Naive thymus-derived CD8-positive, alpha-beta T cell (primary cell): ENCODE results near the gene RYK. TPM values are rescaled to one million over a fixed set of nuclear protein-coding genes. Genes with fewer than 3 reads are reported as not detected.
A peak's percentile ranks its signal among the peaks of the same experiment; 100 is the strongest.

Source experiments
- ATAC-seq, 2 donors: fragments of 150-1000 bp; cut with Tn5 transposase in 1 of 2; sonication (Bioruptor Pico), chemical (Tn5 transposase) in 1 of 2; 1 replicate in 1 of 2; 2 replicates in 1 of 2; pipeline ENCODE4 v1.10.0; 2021; ENCODE audit warnings: mild to moderate bottlenecking in 2 of 2, moderate library complexity in 2 of 2
- POLR2A ChIA-PET: fragments of 350-600 bp; sonication (Branson Sonifier 250); formaldehyde crosslinking; loops from one replicate; lab custom pipeline; 2021; ENCODE audit warnings: antibody characterized with exemption; lab: Charles Lee
- DNase-seq, 10 donors: peaks; one replicate each; pipeline versions ENCODE4 v3.0.0 to v3.0.0-alpha.2; 2020 to 2022
- H3K27ac Mint-ChIP-seq, 10 donors: one replicate each; pipeline ENCODE4 v1.8.0; 2020 to 2022; ENCODE audit warnings: mild to moderate bottlenecking in 10 of 10, mixed read lengths in 10 of 10, moderate library complexity in 4 of 10, inconsistent platforms in 1 of 10
- H3K27me3 Mint-ChIP-seq, 5 donors: one replicate each; pipeline ENCODE4 v1.8.0; 2021 to 2022; ENCODE audit warnings: mixed read lengths in 5 of 5
- H3K36me3 Mint-ChIP-seq, 3 donors: one replicate each; pipeline ENCODE4 v1.8.0; 2020 to 2022; ENCODE audit warnings: mixed read lengths in 3 of 3, mild to moderate bottlenecking in 2 of 3, inconsistent platforms in 1 of 3
- H3K4me1 Mint-ChIP-seq, 4 donors: one replicate each; pipeline ENCODE4 v1.8.0; 2021 to 2022; ENCODE audit warnings: mixed read lengths in 4 of 4
- H3K4me3 Mint-ChIP-seq, 10 donors: one replicate each; pipeline ENCODE4 v1.8.0; 2020 to 2022; ENCODE audit warnings: mild to moderate bottlenecking in 10 of 10, mixed read lengths in 10 of 10, moderate library complexity in 6 of 10, inconsistent platforms in 1 of 10
- H3K9me3 Mint-ChIP-seq, 9 donors: one replicate each; pipeline ENCODE4 v1.8.0; 2020 to 2022; ENCODE audit warnings: mixed read lengths in 9 of 9, mild to moderate bottlenecking in 3 of 9, inconsistent platforms in 1 of 9, moderate library complexity in 1 of 9
- polyA plus RNA-seq, 3 donors: library from polyadenylated mRNA; unstranded; fragments of 300-500 nt; fragmentation: Illumina TruSeq; gene quantifications; one replicate each; pipeline ENCODE4 v1.2.3, GENCODE V29; 2021
- total RNA-seq, 8 experiments: library from RNA in 2 of 8; stranded (reverse) in 2 of 8; gene quantifications; one replicate each; pipeline ENCODE4 v1.2.3 and lab custom pipeline; 2021 to 2026

The RYK gene
- total and polyA plus RNA-seq, 5 experiments from 2014 or later, result 6.3 to 59.2 (median 15.6) TPM

- no peak for DNase-seq
Observed at GRCh38 chr3:134251731-134252391, 1.2 kb upstream of the RYK start.

GRCh38 chr3:134249935-134250716 lies 533 bp downstream of the RYK start:
- Mint-ChIP-seq H3K27me3 (no peaks in the 10 kb centered on the region), H3K4me3 (peak overlapping the region; percentile 87 to 96 (median 92)), H3K36me3 (peaks cover 3 to 7% (median 3%) of the 10 kb centered on the region in 3 donors), H3K9me3 (peaks cover 0 to 7% (median 0%) of the 10 kb centered on the region in 9 donors), H3K4me1 (peaks cover 29 to 67% (median 58%) of the 10 kb centered on the region in 4 donors), H3K27ac (peak overlapping the region; percentile 72 to 96 (median 94))
- peak; percentile 14 to 74 (median 45) for DNase-seq
- POLR2A ChIA-PET, result interaction anchor here (0.8 to 2.9 kb wide), 6 partner anchors 10 to 236 kb away, joined by 3 to 15 read pairs (median 4); partner anchors contain the start of genes ANAPC13 and CEP63
- peak; percentile 65 to 74 for ATAC-seq

More at GRCh38 chr3:134251731-134252391, 1.2 kb upstream of the RYK start:
- Mint-ChIP-seq H3K27me3 (peaks cover 0 to 2% (median 0%) of the 10 kb centered on the region in 5 donors), H3K4me3 (peak overlapping the region; percentile 51 to 96 (median 78)), H3K4me1 (peaks cover 23 to 50% (median 46%) of the 10 kb centered on the region in 4 donors), H3K27ac (peak overlapping the region; percentile 20 to 93 (median 74)), H3K9me3 (peaks cover 0 to 3% (median 0%) of the 10 kb centered on the region in 9 donors), H3K36me3 (peaks cover 0 to 3% (median 3%) of the 10 kb centered on the region in 3 donors)
- no peak for ATAC-seq
- POLR2A ChIA-PET, result no interaction called here

- ATAC-seq (peak; percentile 4 to 13), DNase-seq (peak in 1 of 10 donors; percentile 36)
- H3K27ac Mint-ChIP-seq, result peak overlapping the region; percentile 72 to 96 (median 94)
- H3K4me3 Mint-ChIP-seq, result peak overlapping the region; percentile 87 to 96 (median 92)
- POLR2A ChIA-PET, result interaction anchor here (1.1 to 2.9 kb wide), 4 partner anchors 9 to 237 kb away, joined by 3 to 15 read pairs (median 4); partner anchors contain the start of genes ANAPC13 and CEP63
- H3K27me3 Mint-ChIP-seq, result no peaks in the 10 kb centered on the region
- H3K9me3 Mint-ChIP-seq, result peaks cover 0 to 7% (median 0%) of the 10 kb centered on the region in 9 donors
- peaks cover 33 to 75% (median 64%) of the 10 kb centered on the region in 4 donors for H3K4me1 Mint-ChIP-seq
- H3K36me3 Mint-ChIP-seq, result peaks cover 3 to 7% (median 7%) of the 10 kb centered on the region in 3 donors
Observed at GRCh38 chr3:134249296-134249841, 1.3 kb downstream of the RYK start.

GRCh38 chr3:134244921-134245320 lies 5.7 kb downstream of the RYK start:
- peaks cover 39 to 90% (median 83%) of the 10 kb centered on the region in 4 donors for H3K4me1 Mint-ChIP-seq
- peaks cover 0 to 7% (median 0%) of the 10 kb centered on the region in 9 donors for H3K9me3 Mint-ChIP-seq
- H3K27me3 Mint-ChIP-seq, result no peaks in the 10 kb centered on the region
- DNase-seq (no peak), ATAC-seq (no peak)
- peak overlapping the region in 4 of 10 donors; percentile 2 to 34 (median 8) for H3K4me3 Mint-ChIP-seq
- POLR2A ChIA-PET, result interaction anchor here (1.0 kb wide), 1 partner anchor 19 kb away, joined by 3 read pairs; no protein-coding TSS in a partner anchor
- H3K36me3 Mint-ChIP-seq, result peaks cover 5 to 14% (median 7%) of the 10 kb centered on the region in 3 donors
- peak overlapping the region in 2 of 10 donors; percentile 11 to 24 for H3K27ac Mint-ChIP-seq

GRCh38 chr3:134242649-134243617 lies 7.7 kb downstream of the RYK start:
- Mint-ChIP-seq H3K4me3 (peak overlapping the region in 7 of 10 donors; percentile 11 to 25 (median 14)), H3K9me3 (peaks cover 0 to 7% (median 0%) of the 10 kb centered on the region in 9 donors), H3K27ac (peak overlapping the region in 4 of 10 donors; percentile 8 to 30 (median 18)), H3K36me3 (peaks cover 5 to 14% (median 7%) of the 10 kb centered on the region in 3 donors), H3K4me1 (peaks cover 41 to 89% (median 82%) of the 10 kb centered on the region in 4 donors), H3K27me3 (no peaks in the 10 kb centered on the region)
- DNase-seq (no peak), ATAC-seq (no peak)
- POLR2A ChIA-PET, result interaction anchor here (0.9 kb wide), 1 partner anchor 13 kb away, joined by 3 read pairs; no protein-coding TSS in a partner anchor

- peaks cover 0 to 7% (median 2%) of the 10 kb centered on the region in 3 donors for H3K36me3 Mint-ChIP-seq
- no peak for DNase-seq
- ATAC-seq, result no peak
- H3K4me1 Mint-ChIP-seq, result peaks cover 49 to 92% (median 82%) of the 10 kb centered on the region in 4 donors
- H3K4me3 Mint-ChIP-seq, result peak overlapping the region in 4 of 10 donors; percentile 2 to 47 (median 12)
- H3K9me3 Mint-ChIP-seq, result no peaks in the 10 kb centered on the region
- H3K27ac Mint-ChIP-seq, result peak overlapping the region in 4 of 10 donors; percentile 7 to 67 (median 23)
- no peaks in the 10 kb centered on the region for H3K27me3 Mint-ChIP-seq
- POLR2A ChIA-PET, result interaction anchor here (1.5 kb wide), 1 partner anchor 11 kb away, joined by 4 read pairs; no protein-coding TSS in a partner anchor
Observed at GRCh38 chr3:134239538-134239937, 11.1 kb downstream of the RYK start.

- H3K36me3 Mint-ChIP-seq, result peaks cover 0 to 4% (median 4%) of the 10 kb centered on the region in 3 donors
- POLR2A ChIA-PET, result interaction anchor here (0.9 to 1.5 kb wide), 2 partner anchors 12 to 13 kb away, joined by 3 to 4 read pairs; partner anchors contain the start of gene RYK
- no peaks in the 10 kb centered on the region for H3K9me3 Mint-ChIP-seq
- peaks cover 44 to 86% (median 73%) of the 10 kb centered on the region in 4 donors for H3K4me1 Mint-ChIP-seq
- ATAC-seq, result no peak
- no peaks in the 10 kb centered on the region for H3K27me3 Mint-ChIP-seq
- H3K27ac Mint-ChIP-seq, result peak overlapping the region in 2 of 10 donors; percentile 10 to 37
- no peak for DNase-seq
- H3K4me3 Mint-ChIP-seq, result peak overlapping the region in 8 of 10 donors; percentile 0 to 39 (median 6)
Observed at GRCh38 chr3:134237454-134238145, 13.1 kb downstream of the RYK start.

- H3K4me1 Mint-ChIP-seq, result peaks cover 49 to 87% (median 77%) of the 10 kb centered on the region in 4 donors
- ATAC-seq (no peak), DNase-seq (no peak)
- H3K4me3 Mint-ChIP-seq, result peak overlapping the region in 8 of 10 donors; percentile 9 to 48 (median 16)
- H3K27ac Mint-ChIP-seq, result peak overlapping the region in 6 of 10 donors; percentile 3 to 41 (median 21)
- H3K27me3 Mint-ChIP-seq, result no peaks in the 10 kb centered on the region
- no peaks in the 10 kb centered on the region for H3K9me3 Mint-ChIP-seq
- POLR2A ChIA-PET, result interaction anchor here (1.5 kb wide), 1 partner anchor 14 kb away, joined by 4 read pairs; the partner anchor contains the start of gene RYK
- peaks cover 0 to 4% (median under 1%) of the 10 kb centered on the region in 3 donors for H3K36me3 Mint-ChIP-seq
Observed at GRCh38 chr3:134236505-134237170, 14.0 kb downstream of the RYK start.

- peaks cover 48 to 88% (median 78%) of the 10 kb centered on the region in 4 donors for H3K4me1 Mint-ChIP-seq
Observed at GRCh38 chr3:134235577-134236076, 15.0 kb downstream of the RYK start.

GRCh38 chr3:134232951-134233350 lies 17.7 kb downstream of the RYK start:
- POLR2A ChIA-PET, result interaction anchor here (0.9 kb wide), 1 partner anchor 17 kb away, joined by 3 read pairs; no protein-coding TSS in a partner anchor
- Mint-ChIP-seq H3K27me3 (no peaks in the 10 kb centered on the region), H3K4me3 (peak overlapping the region in 1 of 10 donors; percentile 4), H3K4me1 (peaks cover 38 to 89% (median 79%) of the 10 kb centered on the region in 4 donors), H3K36me3 (peaks cover 0 to 7% (median 3%) of the 10 kb centered on the region in 3 donors), H3K27ac (peak overlapping the region in 1 of 10 donors; percentile 52), H3K9me3 (no peaks in the 10 kb centered on the region)
- no peak for DNase-seq
- ATAC-seq, result no peak

More at GRCh38 chr3:134235577-134236076, 15.0 kb downstream of the RYK start:
- no peak for ATAC-seq
- peaks cover 0 to 2% (median 0%) of the 10 kb centered on the region in 3 donors for H3K36me3 Mint-ChIP-seq
- POLR2A ChIA-PET, result no interaction called here
- peak overlapping the region in 4 of 10 donors; percentile 1 to 41 (median 22) for H3K27ac Mint-ChIP-seq
- peak overlapping the region in 5 of 10 donors; percentile 8 to 22 (median 12) for H3K4me3 Mint-ChIP-seq
- no peaks in the 10 kb centered on the region for H3K9me3 Mint-ChIP-seq
- no peaks in the 10 kb centered on the region for H3K27me3 Mint-ChIP-seq
- DNase-seq, result no peak
